ENCODE data around the gene ZNF620.
"Not testable (repeated sequence)": the region's sequence is repeated elsewhere in the genome, so short reads cannot be mapped to it uniquely, and the experiment has no call there.

The ZNF620 gene

GRCh38 chr3:40505599-40506462 lies at the start of gene ZNF620:
ZNF620 (plus strand) TSS chr3:40506039; CDS start chr3:40506353, 314 bp downstream.
- peak; percentile 69 for DNase-seq

- DNase-seq: no peak
These were observed 49.4 kb upstream of the ZNF620 start for GRCh38 chr3:40456279-40456939.

GRCh38 chr3:40456940-40457823 lies 48.7 kb upstream of the ZNF620 start, which contains the start of gene RPL14:
RPL14 (plus strand) TSS chr3:40457339; CDS start chr3:40457472, 133 bp downstream.
- DNase-seq: peak; percentile 96

GRCh38 chr3:40458473-40458872 lies 47.4 kb upstream of the ZNF620 start:
- no peak for DNase-seq

GRCh38 chr3:40460481-40460880 lies 45.4 kb upstream of the ZNF620 start:
- not testable (repeated sequence) for DNase-seq

- DNase-seq: no peak
These were observed 44.7 kb upstream of the ZNF620 start for GRCh38 chr3:40461161-40461560.

GRCh38 chr3:40462838-40463237 lies 43.0 kb upstream of the ZNF620 start:
- not testable (repeated sequence) for DNase-seq

- DNase-seq: no peak
These were observed 42.3 kb upstream of the ZNF620 start for GRCh38 chr3:40463579-40463978.

- peak; percentile 63 for DNase-seq
These were observed 41.3 kb upstream of the ZNF620 start for GRCh38 chr3:40464339-40465110.

GRCh38 chr3:40465111-40465407 lies 40.8 kb upstream of the ZNF620 start:
- no peak for DNase-seq

- DNase-seq: no peak
These were observed 40.4 kb upstream of the ZNF620 start for GRCh38 chr3:40465456-40465855.

- no peak for DNase-seq
These were observed 37.8 kb upstream of the ZNF620 start for GRCh38 chr3:40468018-40468417.

GRCh38 chr3:40470701-40471100 lies 35.1 kb upstream of the ZNF620 start:
- DNase-seq: no peak

GRCh38 chr3:40476478-40477470 lies 29.1 kb upstream of the ZNF620 start, which contains the start of gene ZNF619:
ZNF619 (plus strand) TSS chr3:40477122; CDS start chr3:40477980, 858 bp downstream.
- DNase-seq: peak; percentile 79

GRCh38 chr3:40477666-40478065 lies 28.2 kb upstream of the ZNF620 start:
- no peak for DNase-seq

GRCh38 chr3:40487172-40487571 lies 18.7 kb upstream of the ZNF620 start:
- no peak for DNase-seq

GRCh38 chr3:40490916-40491315 lies 14.9 kb upstream of the ZNF620 start:
- DNase-seq: no peak

- DNase-seq: no peak
These were observed 11.1 kb upstream of the ZNF620 start for GRCh38 chr3:40494698-40495097.

GRCh38 chr3:40497288-40497687 lies 8.6 kb upstream of the ZNF620 start:
- no peak for DNase-seq

- DNase-seq: no peak
These were observed 5.9 kb upstream of the ZNF620 start for GRCh38 chr3:40499952-40500351.

- no peak for DNase-seq
These were observed 3.8 kb upstream of the ZNF620 start for GRCh38 chr3:40502034-40502433.

Measured in CD4-positive, alpha-beta T cell treated with Interleukin-17A for 1 hour (primary cell).